Chondrocyte (in vitro differentiated cells): ENCODE results near the gene ERBB4. TPM values are rescaled to one million over a fixed set of nuclear protein-coding genes. Genes with fewer than 3 reads are reported as not detected.

Source experiments
- DNase-seq: peaks from one replicate; pipeline ENCODE4 v3.0.0; 2021; ENCODE audit warnings: mixed read lengths, low spot score
- H3K27ac Mint-ChIP-seq: one replicate; pipeline ENCODE4 v1.8.0; 2021; ENCODE audit warnings: mild to moderate bottlenecking, moderate library complexity, mixed read lengths; ENCODE audit not compliant: unreplicated experiment
- H3K27me3 Mint-ChIP-seq: 2 replicates; pipeline ENCODE4 v1.8.0; 2021; ENCODE audit warnings: low read depth, mixed read lengths
- H3K36me3 Mint-ChIP-seq: 2 replicates; pipeline ENCODE4 v1.8.0; 2021; ENCODE audit warnings: low read depth, mixed read lengths
- H3K4me1 Mint-ChIP-seq: 2 replicates; pipeline ENCODE4 v1.8.0; 2021; ENCODE audit warnings: low read depth, mild to moderate bottlenecking, mixed read lengths
- H3K4me3 Mint-ChIP-seq: one replicate; pipeline ENCODE4 v1.8.0; 2021; ENCODE audit warnings: mild to moderate bottlenecking, moderate library complexity, mixed read lengths; ENCODE audit not compliant: unreplicated experiment
- H3K9me3 Mint-ChIP-seq: 2 replicates; pipeline ENCODE4 v1.8.0; 2021; ENCODE audit warnings: low read depth, mixed read lengths
- CTCF ChIP-seq: fragments of 200-600 bp; sonication (generic); IDR thresholded peaks from 2 replicates; pipeline ENCODE4 v1.5.0; 2021; ENCODE audit warnings: antibody characterized with exemption, mild to moderate bottlenecking, moderate library complexity
- microRNA-seq: library from miRNA; unstranded; fragments of <30 nt; microRNA quantifications from one replicate; pipeline ENCODE4 v1.2.0, GENCODE V29; 2020; ENCODE audit warnings: borderline number of aligned reads
- total RNA-seq: library from RNA; stranded (reverse); gene quantifications from 3 replicates; pipeline ENCODE4 v1.2.1, GENCODE V29; 2021

Gene ERBB4
- total RNA-seq, 1 donor from 2014 or later: 1.3 TPM

GRCh38 chr2:211333377-211333776 is 1205.2 kb downstream of the ERBB4 start:
- H3K27me3 Mint-ChIP-seq: peaks cover 7% of the 10 kb centered on the region

GRCh38 chr2:211331736-211332135 is 1206.9 kb downstream of the ERBB4 start:
- no peak overlapping the region for H3K4me3 Mint-ChIP-seq
- H3K27ac Mint-ChIP-seq: no peak overlapping the region
- peaks cover 7% of the 10 kb centered on the region for H3K27me3 Mint-ChIP-seq
- TF ChIP-seq CTCF: no peak
- H3K4me1 Mint-ChIP-seq: peaks cover 5% of the 10 kb centered on the region
- no peaks in the 10 kb centered on the region for H3K36me3 Mint-ChIP-seq
- no peaks in the 10 kb centered on the region for H3K9me3 Mint-ChIP-seq
- no peak for DNase-seq

More at GRCh38 chr2:211333377-211333776, 1205.2 kb downstream of the ERBB4 start:
- Mint-ChIP-seq H3K9me3 (no peaks in the 10 kb centered on the region), H3K27ac (no peak overlapping the region), H3K4me3 (no peak overlapping the region), H3K36me3 (no peaks in the 10 kb centered on the region), H3K4me1 (peaks cover 5% of the 10 kb centered on the region)
- DNase-seq: no peak
- TF ChIP-seq CTCF: no peak

- H3K27me3 Mint-ChIP-seq: peaks cover 4% of the 10 kb centered on the region
- no peak for TF ChIP-seq CTCF
- H3K4me3 Mint-ChIP-seq: no peak overlapping the region
Observed at GRCh38 chr2:211329882-211330281, 1208.7 kb downstream of the ERBB4 start.

GRCh38 chr2:211329421-211329820 is 1209.2 kb downstream of the ERBB4 start:
- peaks cover 4% of the 10 kb centered on the region for H3K27me3 Mint-ChIP-seq
- H3K27ac Mint-ChIP-seq: no peak overlapping the region
- TF ChIP-seq CTCF: no peak
- no peak for DNase-seq
- H3K36me3 Mint-ChIP-seq: no peaks in the 10 kb centered on the region
- H3K9me3 Mint-ChIP-seq: no peaks in the 10 kb centered on the region
- no peak overlapping the region for H3K4me3 Mint-ChIP-seq
- H3K4me1 Mint-ChIP-seq: peaks cover 5% of the 10 kb centered on the region

More at GRCh38 chr2:211329882-211330281, 1208.7 kb downstream of the ERBB4 start:
- H3K27ac Mint-ChIP-seq: no peak overlapping the region
- no peak for DNase-seq
- H3K4me1 Mint-ChIP-seq: peaks cover 5% of the 10 kb centered on the region
- no peaks in the 10 kb centered on the region for H3K9me3 Mint-ChIP-seq
- no peaks in the 10 kb centered on the region for H3K36me3 Mint-ChIP-seq

- Mint-ChIP-seq H3K27ac (no peak overlapping the region), H3K36me3 (no peaks in the 10 kb centered on the region), H3K9me3 (peaks cover 1% of the 10 kb centered on the region), H3K27me3 (peaks cover 4% of the 10 kb centered on the region), H3K4me1 (peaks cover 2% of the 10 kb centered on the region), H3K4me3 (no peak overlapping the region)
- DNase-seq: no peak
- TF ChIP-seq CTCF: no peak
Observed at GRCh38 chr2:211328126-211328525, 1210.5 kb downstream of the ERBB4 start.

Small RNA genes lying within 50 kb of the gene (microRNA-seq; reads per million reads assigned to microRNA genes)
- gene MIR548F2: not detected
